AG09319 (cell line): ENCODE results near the gene PLXND1.
A peak's percentile ranks its signal among the peaks of the same experiment; 100 is the strongest.

Experiments used
- DNase-seq: peaks from one replicate; pipeline ENCODE4 v3.0.0-alpha.2; 2010; ENCODE audit warnings: low read depth; ENCODE audit errors: extremely low read depth
- CTCF ChIP-seq: IDR thresholded peaks from 2 replicates; pipeline ENCODE4 v1.5.1; 2011; ENCODE audit warnings: low read depth, mild to moderate bottlenecking, inconsistent platforms, low read length, moderate library complexity

The PLXND1 gene

GRCh38 chr3:129532261-129532660, 74.2 kb downstream of the PLXND1 start:
- DNase-seq, result no peak
- no peak for TF ChIP-seq CTCF

GRCh38 chr3:129531699-129532098, 74.8 kb downstream of the PLXND1 start:
- DNase-seq, result no peak
- no peak for TF ChIP-seq CTCF

- TF ChIP-seq CTCF, result no peak
- DNase-seq, result no peak
Measured at GRCh38 chr3:129530821-129531220, 75.7 kb downstream of the PLXND1 start.

GRCh38 chr3:129530251-129530791, 76.2 kb downstream of the PLXND1 start:
- no peak for TF ChIP-seq CTCF
- peak; percentile 20 for DNase-seq

- TF ChIP-seq CTCF, result no peak
Measured at GRCh38 chr3:129529436-129530210, 76.9 kb downstream of the PLXND1 start.

GRCh38 chr3:129528589-129529100, 77.8 kb downstream of the PLXND1 start, which contains the start of gene RHO:
Gene RHO (plus strand): TSS chr3:129528639. CDS start chr3:129528734, 95 bp downstream.
- DNase-seq, result no peak
- TF ChIP-seq CTCF, result no peak

More at GRCh38 chr3:129529436-129530210, 76.9 kb downstream of the PLXND1 start:
- no peak for DNase-seq

GRCh38 chr3:129527262-129527661, 79.2 kb downstream of the PLXND1 start:
- DNase-seq, result no peak
- no peak for TF ChIP-seq CTCF
